Adrenal gland (tissue), 12 donors: ENCODE results near the gene BRAP. TPM values are rescaled to one million over a fixed set of nuclear protein-coding genes. Genes with fewer than 3 reads are reported as not detected.
"Not testable (repeated sequence)": the region's sequence is repeated elsewhere in the genome, so short reads cannot be mapped to it uniquely, and the experiment has no call there.

Source experiments
- DNase-seq, 7 donors: peaks; one replicate each; pipeline ENCODE4 v3.0.0-alpha.2; 2019 to 2020
- H3K27ac ChIP-seq, 5 donors: fragments of 200-600 bp; sonication (generic) in 4 of 5; 1 replicate in 3 of 5; 2 replicates in 2 of 5; pipeline versions ENCODE4 v1.5.1 to v1.8.0; 2016 to 2020; ENCODE audit warnings: mild to moderate bottlenecking in 1 of 5
- H3K27me3 ChIP-seq: fragments of 200-600 bp; 2 replicates; pipeline ENCODE4 v1.8.0; 2021
- H3K36me3 ChIP-seq, 2 donors: fragments of 200-600 bp; replicated peaks in 1 of 2; 1 replicate in 1 of 2; 2 replicates in 1 of 2; pipeline versions ENCODE4 v1.5.1 to v1.8.0; 2018 to 2022
- H3K4me1 ChIP-seq, 2 donors: fragments of 200-600 bp; replicated peaks in 1 of 2; 1 replicate in 1 of 2; 2 replicates in 1 of 2; pipeline versions ENCODE4 v1.5.1 to v1.8.0; 2018 to 2021
- H3K4me3 ChIP-seq, 4 donors: fragments of 200-600 bp; sonication (generic) in 3 of 4; one replicate each; pipeline ENCODE4 v1.5.1; 2016 to 2018
- H3K9me3 ChIP-seq, 3 donors: fragments of 200-600 bp; sonication (generic) in 1 of 3; replicated peaks in 1 of 3; 1 replicate in 2 of 3; 2 replicates in 1 of 3; pipeline versions ENCODE4 v1.5.1 to v1.8.0; 2016 to 2021
- CTCF ChIP-seq, 6 experiments: fragments of 450-650 bp in 4 of 6; fragments of 200-600 bp in 2 of 6; sonication (generic) in 1 of 6; IDR thresholded peaks; 1 replicate in 5 of 6; 2 replicates in 1 of 6; pipeline versions ENCODE4 v1.5.1 to v1.8.0; 2016 to 2021; ENCODE audit warnings: antibody characterized with exemption in 6 of 6, mild to moderate bottlenecking in 2 of 6, moderate library complexity in 1 of 6
- POLR2A ChIP-seq, 2 donors: fragments of 450-650 bp; IDR thresholded peaks; one replicate each; pipeline ENCODE4 v1.6.1; 2017; ENCODE audit warnings: antibody characterized with exemption in 2 of 2, mild to moderate bottlenecking in 2 of 2, moderate library complexity in 1 of 2
- WGBS, 4 donors: extraction: QIAGEN DNeasy Blood & Tissue Kit in 2 of 4; methylation state at CpG; one replicate each; pipeline versions ENCODE4 v1.1.5 to v1.1.7; 2013 to 2017; 5-methylcytosine and 5-hydroxymethylcytosine counted together
- intact Hi-C, 2 donors: fragments of 100-400 bp; cut with DNase I; formaldehyde crosslinking; loops; one replicate each; pipeline versions ENCODE4 v1.14.1 to v1.15.0; 2022 to 2023
- polyA plus RNA-seq, 3 donors: library from polyadenylated mRNA; stranded (reverse); fragments of 200-250 nt in 2 of 3; fragments of 350-450 nt in 1 of 3; fragmentation: Illumina TruSeq in 1 of 3; extraction: RNeasy Lipid Tissue Mini Kit (QIAGEN cat#74804) in 1 of 3; gene quantifications; one replicate each; pipeline ENCODE4 v1.2.3, GENCODE V29; 2013 to 2014
- total RNA-seq, 9 donors: library from RNA; depleted of rRNA in 4 of 9; stranded (reverse); fragments of >200 nt in 4 of 9; fragments of 120-200 nt in 1 of 9; fragmentation: NEBNext Ultra II Directional in 1 of 9; extraction: Animal tissue kit (Norgen Biotek cat#: 25700) in 1 of 9; gene quantifications; one replicate each; pipeline versions ENCODE4 v1.1.0 to v1.2.4, GENCODE V29; 2013 to 2023
- donor health status: healthy with polysubstance abuse.
- donor health status: Bipolar disorder and iron deficiency.
- donor health status: DM: yes; HTN: yes; CAD: no.
- donor health status: DM: no; HTN: no; CAD: no.
- donor health status: DM: no; HTN: no; CAD: no.
- donor health status: DM: yes; HTN: yes; CAD: no.

Gene BRAP
- total and polyA plus RNA-seq, 12 donors: 8.6 to 31.0 (median 20.4) TPM

DNA sequence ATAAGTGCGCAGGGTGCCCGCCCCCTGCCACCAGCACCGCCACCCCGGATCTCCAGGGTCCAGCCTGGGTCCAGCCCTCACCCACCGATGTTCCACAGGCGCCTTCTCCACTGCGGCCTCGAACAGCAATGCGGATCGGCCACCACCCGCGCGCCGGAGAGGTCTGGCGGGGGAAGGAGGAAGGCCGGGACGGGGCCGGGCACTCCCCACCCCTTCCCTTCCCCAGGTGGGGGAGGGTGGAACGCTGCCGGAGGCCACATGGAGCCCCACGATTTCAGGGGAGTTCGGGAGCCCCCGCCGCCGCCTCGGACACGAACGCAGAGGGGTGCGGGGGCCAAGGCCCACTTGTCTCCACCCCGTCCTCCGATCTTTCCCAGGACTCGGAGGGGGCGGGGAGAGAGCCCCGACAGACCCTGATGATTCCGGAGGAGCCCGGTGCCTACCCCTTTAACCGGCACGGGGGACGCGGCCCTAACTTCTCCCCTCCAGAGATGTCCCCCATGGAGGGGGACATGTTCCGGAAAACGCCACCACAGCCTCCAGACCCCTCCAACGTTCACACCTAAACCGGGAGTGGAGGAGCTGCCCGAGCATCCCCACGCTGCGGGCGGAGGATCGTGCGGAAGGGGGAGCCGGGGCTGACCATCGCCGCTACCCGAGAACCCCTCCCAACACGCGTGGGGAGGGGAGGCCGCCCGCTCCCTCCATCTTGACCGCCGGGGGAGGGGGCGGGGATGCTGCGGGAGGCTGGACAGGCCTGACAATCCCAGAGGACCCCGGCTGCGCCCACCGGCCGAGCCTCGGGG, 87.7 kb downstream of the BRAP start:
- peak overlapping the region; percentile 87 to 100 (median 95) for H3K27ac ChIP-seq
- H3K4me3 ChIP-seq: peak overlapping the region; percentile 84 to 98 (median 93)
- no peaks in the 10 kb centered on the region for H3K36me3 ChIP-seq
- TF ChIP-seq CTCF (IDR thresholded peaks at IDR 0.05): no peak
- TF ChIP-seq POLR2A (IDR thresholded peaks at IDR 0.05): no peak
- no peaks in the 10 kb centered on the region for H3K27me3 ChIP-seq
- H3K4me1 ChIP-seq: peaks cover 39 to 45% of the 10 kb centered on the region in 2 donors
- peak; percentile 47 to 71 (median 58) for DNase-seq
- 0% methylated on average over 2 to 67 of the region's 67 CpGs; no CpG with 5 or more reads in 1 of the 4 donors for WGBS, 4 donors
- no peaks in the 10 kb centered on the region for H3K9me3 ChIP-seq
- intact Hi-C loops: no loop called here

- Histone ChIP-seq H3K27me3 (no peaks in the 10 kb centered on the region), H3K4me3 (peak overlapping the region; percentile 84 to 98 (median 93)), H3K36me3 (no peaks in the 10 kb centered on the region), H3K4me1 (peaks cover 39 to 51% of the 10 kb centered on the region in 2 donors), H3K9me3 (no peaks in the 10 kb centered on the region), H3K27ac (peak overlapping the region; percentile 87 to 100 (median 95))
- intact Hi-C loops: no loop called here
- peak; percentile 55 to 87 (median 81) for DNase-seq
- TF ChIP-seq POLR2A (IDR thresholded peaks at IDR 0.05) (peak; percentile 38 to 74), CTCF (IDR thresholded peaks at IDR 0.05) (no peak)
- WGBS, 4 donors: 2 to 5% (median 4%) methylated on average over 22 to 33 of the region's 33 CpGs
Observed at GRCh38 chr12:111596985-111597830, 88.5 kb downstream of the BRAP start.

GRCh38 chr12:111595341-111595835, 90.4 kb downstream of the BRAP start:
- peak overlapping the region in 2 of 5 donors; percentile 20 to 26 for H3K27ac ChIP-seq
- WGBS, 4 donors: 81 to 83% (median 82%) methylated on average over 15 of the region's 15 CpGs
- H3K4me1 ChIP-seq: peaks cover 39 to 61% of the 10 kb centered on the region in 2 donors
- H3K9me3 ChIP-seq, H3K4me3 ChIP-seq, H3K27me3 ChIP-seq, intact Hi-C loops, H3K36me3 ChIP-seq: not testable (repeated sequence)
- DNase-seq: peak in 1 of 7 donors; percentile 13

Other genes with a start within 250 kb of the BRAP start
- 100 to 1,000 TPM in 1 of 9 donors, 10 to 100 TPM in 8; 31.0 to 241 (median 57.8) TPM for gene ATXN2, start 86.6 kb downstream of the BRAP start, total RNA-seq
- 10 to 100 TPM; 41.5 to 60.7 (median 56.7) TPM for gene ATXN2, start 86.6 kb downstream of the BRAP start, polyA plus RNA-seq
- gene ACAD10, start 97 bp upstream of the BRAP start, total RNA-seq: 10 to 100 TPM; 22.0 to 65.5 (median 41.9) TPM
- 10 to 100 TPM; 14.7 to 57.0 (median 31.0) TPM for gene ACAD10, start 97 bp upstream of the BRAP start, polyA plus RNA-seq
- 100 to 1,000 TPM; 147 to 536 (median 400) TPM for gene ALDH2, start 81.0 kb upstream of the BRAP start, total RNA-seq
- 100 to 1,000 TPM in 2 of 3 donors, 10 to 100 TPM in 1; 52.2 to 263 (median 138) TPM for gene ALDH2, start 81.0 kb upstream of the BRAP start, polyA plus RNA-seq
- gene MAPKAPK5, start 156.3 kb upstream of the BRAP start, total RNA-seq: 10 to 100 TPM; 33.9 to 62.1 (median 49.2) TPM
- 10 to 100 TPM; 13.8 to 46.2 (median 14.0) TPM for gene MAPKAPK5, start 156.3 kb upstream of the BRAP start, polyA plus RNA-seq